Cardiac fibroblast (primary cell): Measurements from ENCODE around the gene ZFYVE9.
A peak's percentile ranks its signal among the peaks of the same experiment; 100 is the strongest.

Experiments
- DNase-seq, 2 donors: peaks; one replicate each; pipeline versions ENCODE4 v3.0.0 to v3.0.0-alpha.2; 2010; ENCODE audit warnings: low read depth in 2 of 2
- H3K4me3 ChIP-seq, 2 donors: replicated peaks in 1 of 2; 1 replicate in 1 of 2; 2 replicates in 1 of 2; pipeline ENCODE4 v1.5.1; 2011; ENCODE audit warnings: low read depth in 2 of 2, low read length in 2 of 2, mild to moderate bottlenecking in 2 of 2, moderate library complexity in 1 of 2
- TF ChIP-seq, protein P1 (sequence below): IDR thresholded peaks from one replicate; pipeline ENCODE4 v1.5.1; 2011; ENCODE audit warnings: low read depth, mild to moderate bottlenecking, low read length, inconsistent platforms

The ZFYVE9 gene

DNA sequence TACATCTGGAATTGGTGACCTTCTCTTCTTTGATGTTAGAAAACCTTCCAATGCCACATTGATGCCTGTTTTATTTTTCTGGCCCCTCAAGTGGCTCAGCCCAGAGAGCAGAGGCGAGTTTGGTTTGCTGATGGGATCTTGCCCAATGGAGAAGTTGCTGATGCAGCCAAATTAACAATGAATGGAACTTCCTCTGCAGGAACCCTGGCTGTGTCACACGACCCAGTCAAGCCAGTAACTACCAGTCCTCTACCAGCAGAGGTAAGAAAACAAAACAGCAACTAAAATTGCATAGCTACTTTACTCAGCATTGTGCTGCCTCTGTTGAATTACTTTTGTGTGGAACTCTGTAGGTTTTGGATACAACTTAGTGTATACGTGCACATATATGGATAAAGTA is 126.5 kb downstream of the ZFYVE9 start:
- DNase-seq, result peak; percentile 50 to 59
- TF ChIP-seq, protein P1, sequence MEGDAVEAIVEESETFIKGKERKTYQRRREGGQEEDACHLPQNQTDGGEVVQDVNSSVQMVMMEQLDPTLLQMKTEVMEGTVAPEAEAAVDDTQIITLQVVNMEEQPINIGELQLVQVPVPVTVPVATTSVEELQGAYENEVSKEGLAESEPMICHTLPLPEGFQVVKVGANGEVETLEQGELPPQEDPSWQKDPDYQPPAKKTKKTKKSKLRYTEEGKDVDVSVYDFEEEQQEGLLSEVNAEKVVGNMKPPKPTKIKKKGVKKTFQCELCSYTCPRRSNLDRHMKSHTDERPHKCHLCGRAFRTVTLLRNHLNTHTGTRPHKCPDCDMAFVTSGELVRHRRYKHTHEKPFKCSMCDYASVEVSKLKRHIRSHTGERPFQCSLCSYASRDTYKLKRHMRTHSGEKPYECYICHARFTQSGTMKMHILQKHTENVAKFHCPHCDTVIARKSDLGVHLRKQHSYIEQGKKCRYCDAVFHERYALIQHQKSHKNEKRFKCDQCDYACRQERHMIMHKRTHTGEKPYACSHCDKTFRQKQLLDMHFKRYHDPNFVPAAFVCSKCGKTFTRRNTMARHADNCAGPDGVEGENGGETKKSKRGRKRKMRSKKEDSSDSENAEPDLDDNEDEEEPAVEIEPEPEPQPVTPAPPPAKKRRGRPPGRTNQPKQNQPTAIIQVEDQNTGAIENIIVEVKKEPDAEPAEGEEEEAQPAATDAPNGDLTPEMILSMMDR, result no peak
- H3K4me3 ChIP-seq, result no peak overlapping the region

DNA sequence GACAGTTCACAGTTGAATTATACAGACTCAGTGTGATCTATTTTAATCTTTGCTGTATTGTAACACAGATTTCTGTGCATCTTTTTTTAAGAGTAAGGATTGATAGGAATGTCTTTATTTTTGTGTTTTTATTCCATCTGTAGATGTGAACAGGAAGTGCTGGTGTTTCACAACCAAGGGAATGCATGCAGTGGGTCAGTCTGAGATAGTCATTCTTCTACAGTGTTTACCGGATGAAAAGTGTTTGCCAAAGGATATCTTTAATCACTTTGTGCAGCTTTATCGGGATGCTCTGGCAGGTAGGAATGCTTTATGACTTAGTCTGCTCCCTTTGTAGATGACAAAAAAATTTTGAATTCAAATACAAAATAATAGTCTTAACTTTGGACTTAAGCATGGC is 139.6 kb downstream of the ZFYVE9 start:
- no peak overlapping the region for H3K4me3 ChIP-seq
- TF ChIP-seq, protein P1, result no peak
- peak; percentile 57 to 64 for DNase-seq

DNA sequence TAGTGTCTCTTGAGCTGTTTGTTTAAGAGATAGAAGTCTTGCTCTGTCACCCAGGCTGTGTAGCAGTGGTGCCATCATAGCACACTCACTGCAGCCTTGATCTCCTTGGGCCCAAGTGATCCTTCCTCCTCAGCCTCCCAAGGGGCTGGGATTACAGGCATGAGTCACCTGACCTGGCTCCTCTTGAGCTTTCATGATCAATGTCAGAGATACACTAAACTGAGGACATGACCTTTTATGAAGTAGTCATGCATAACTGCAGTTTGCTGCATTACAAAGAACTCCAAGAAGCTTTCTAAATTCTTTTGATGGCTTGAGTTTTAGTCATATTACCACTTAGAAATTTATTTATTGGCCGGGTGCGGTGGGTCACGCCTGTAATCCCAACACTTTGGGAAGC is 146.4 kb downstream of the ZFYVE9 start:
- H3K4me3 ChIP-seq, result no peak overlapping the region
- TF ChIP-seq, protein P1, result no peak
- DNase-seq, result peak; percentile 27 to 79

DNA sequence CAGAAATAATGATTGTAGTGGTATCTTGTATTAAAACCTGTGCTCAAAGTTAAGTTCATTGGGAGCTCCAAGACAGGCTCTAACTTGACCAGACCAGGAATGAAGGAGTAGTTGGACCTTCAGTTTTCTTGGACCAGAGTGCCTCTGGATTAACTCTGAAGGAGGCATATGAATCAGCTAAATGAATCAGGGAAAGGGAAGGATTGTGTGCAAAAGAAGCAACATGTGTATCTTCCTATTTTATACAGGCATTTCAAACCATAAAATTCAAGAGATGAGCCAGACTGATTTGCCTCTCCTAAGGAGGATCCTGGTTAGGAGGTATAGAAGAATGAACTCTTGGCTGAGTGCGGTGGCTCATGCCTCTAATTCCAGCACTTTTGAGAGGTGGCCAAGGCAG is 152.7 kb downstream of the ZFYVE9 start:
- H3K4me3 ChIP-seq, result no peak overlapping the region
- TF ChIP-seq, protein P1, result no peak
- no peak for DNase-seq

DNA sequence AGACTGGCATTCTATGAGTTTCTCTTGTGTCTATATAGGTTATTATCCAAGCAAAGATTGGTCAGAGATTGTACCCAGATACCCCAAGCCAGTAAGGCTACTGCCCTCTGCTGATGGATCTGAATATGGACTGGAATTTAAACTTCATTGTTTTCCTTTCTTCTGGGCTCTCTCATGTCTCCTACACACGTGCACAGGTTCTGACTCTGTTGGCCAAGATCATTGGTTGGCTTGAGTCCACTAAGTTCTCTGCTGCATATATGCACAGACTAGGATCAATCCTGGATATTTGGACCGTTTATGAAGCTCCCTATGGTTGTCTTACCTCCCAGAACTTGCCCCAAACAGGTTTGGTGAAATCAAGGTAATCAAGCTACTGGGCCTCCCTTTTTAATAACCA is 154.5 kb downstream of the ZFYVE9 start:
- no peak overlapping the region for H3K4me3 ChIP-seq
- DNase-seq, result peak; percentile 71 to 76
- TF ChIP-seq, protein P1, result peak; percentile 74

DNA sequence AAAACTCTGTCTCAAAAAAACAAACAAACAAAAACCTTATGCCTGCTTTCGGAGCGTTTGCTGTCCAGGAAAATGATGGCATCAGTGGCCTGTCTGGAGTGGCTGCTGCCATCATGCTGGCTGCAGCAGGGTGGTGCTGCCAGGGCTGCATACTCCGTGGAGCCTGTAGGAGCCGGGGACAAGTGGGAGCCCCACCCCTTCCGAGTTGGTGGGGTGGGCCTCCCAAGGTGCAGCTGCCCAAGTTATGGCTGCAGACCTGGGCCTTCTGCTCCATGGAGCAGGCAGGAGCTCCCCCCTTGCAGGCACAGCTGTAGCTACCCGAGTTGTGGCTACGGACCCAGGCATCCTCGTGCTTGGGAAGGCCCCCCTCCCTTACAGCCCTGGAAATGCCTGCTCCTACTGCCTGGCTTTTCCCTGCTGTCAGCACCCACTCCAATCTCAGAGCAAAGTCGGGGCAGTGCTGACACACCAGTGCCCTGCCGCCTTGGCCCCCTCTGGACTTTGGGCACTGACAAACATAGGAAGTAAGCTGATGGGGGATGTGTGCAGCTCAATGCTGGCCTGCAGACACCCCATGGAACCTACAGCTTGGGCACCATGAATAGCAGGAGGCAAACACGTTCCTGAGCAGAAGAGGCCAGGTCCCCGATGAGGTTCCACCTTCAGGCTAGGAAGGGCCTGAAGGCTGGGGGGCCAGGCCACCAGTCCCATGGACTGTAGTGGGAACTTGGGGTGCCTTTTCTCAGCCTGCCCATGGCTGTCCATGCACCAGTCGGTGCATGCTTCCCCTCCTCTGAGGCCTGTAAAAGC is 163.7 kb downstream of the ZFYVE9 start:
- TF ChIP-seq, protein P1, result no peak
- H3K4me3 ChIP-seq, result no peak overlapping the region
- DNase-seq, result no peak
